Lower leg skin (tissue), 3 donors: ENCODE data around the gene GRN.

Source experiments
- CTCF ChIP-seq, 3 donors: fragments of 450-650 bp; IDR thresholded peaks; one replicate each; pipeline ENCODE4 v1.5.1; 2016; ENCODE audit warnings: antibody characterized with exemption in 3 of 3, mild to moderate bottlenecking in 3 of 3, moderate library complexity in 2 of 3
- POLR2A ChIP-seq, 2 donors: fragments of 450-650 bp; IDR thresholded peaks; one replicate each; pipeline ENCODE4 v1.6.1; 2016 to 2017; ENCODE audit warnings: antibody characterized with exemption in 2 of 2, mild to moderate bottlenecking in 1 of 2, moderate library complexity in 1 of 2

GRCh38 chr17:44358066-44358465 lies 13.0 kb downstream of the GRN start:
- TF ChIP-seq CTCF (IDR thresholded peaks at IDR 0.05) (no peak), POLR2A (IDR thresholded peaks at IDR 0.05) (no peak)
